SW 1271 (cell line): ENCODE measurements around the gene UNC119.

Source experiments
- DNase-seq, 2 experiments: peaks; one replicate each; lab custom pipeline; 2025; lab: John Stamatoyannopoulos, UW

UNC119 gene

GRCh38 chr17:28544402-28545140, 7.9 kb downstream of the UNC119 start:
- no peak for DNase-seq

- DNase-seq = no peak
Measured at GRCh38 chr17:28541439-28541838, 11.0 kb downstream of the UNC119 start.

- DNase-seq = no peak
Measured at GRCh38 chr17:28540231-28540630, 12.2 kb downstream of the UNC119 start.

DNA sequence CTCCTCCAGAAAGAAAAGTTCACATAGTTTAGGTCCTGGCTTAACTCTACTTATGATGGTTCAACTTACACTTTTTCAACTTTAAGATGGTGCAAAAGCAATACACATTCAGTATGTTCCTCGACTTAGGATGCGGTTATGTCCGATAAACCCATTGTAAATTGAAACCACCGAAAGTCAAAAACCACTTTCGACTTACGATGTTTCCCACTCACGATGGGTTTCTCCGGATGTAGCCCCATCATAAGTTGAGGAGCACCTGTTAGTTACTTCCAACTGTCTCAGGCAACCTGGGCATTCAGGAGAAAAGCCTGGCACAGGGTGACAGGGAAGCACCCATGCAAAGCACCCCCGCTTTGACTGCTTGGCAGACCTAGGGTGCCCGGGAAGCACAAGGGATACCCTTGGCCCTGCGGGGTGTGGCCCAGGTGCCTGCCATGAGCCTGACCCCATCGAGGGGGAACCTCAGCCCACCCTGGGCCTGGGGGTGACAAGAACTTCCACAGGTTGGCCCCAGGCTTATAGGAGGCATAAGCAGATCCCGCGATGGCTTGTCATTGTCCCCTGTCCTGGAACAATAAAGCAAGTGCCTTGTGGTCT, 14.0 kb downstream of the UNC119 start:
- no peak for DNase-seq

DNA sequence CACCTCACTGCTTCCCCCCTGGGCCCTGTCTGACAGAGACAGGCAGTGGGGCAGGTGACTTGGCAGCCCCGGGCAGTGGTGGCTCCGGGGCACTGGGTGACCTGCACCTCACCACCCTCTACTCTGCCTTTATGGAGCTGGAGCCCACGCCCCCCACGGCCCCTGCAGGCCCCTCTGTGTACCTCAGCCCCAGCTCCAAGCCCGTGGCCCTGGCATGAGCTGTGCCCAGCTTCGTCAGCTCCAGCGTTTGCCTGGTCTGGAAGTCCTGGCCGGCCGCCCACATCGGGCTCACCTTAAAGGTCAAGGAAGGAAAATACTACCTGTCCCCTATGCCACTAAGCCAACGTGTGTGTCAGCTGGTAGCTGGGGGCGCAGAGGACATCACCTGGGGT, 15.2 kb downstream of the UNC119 start:
- no peak for DNase-seq

- no peak for DNase-seq
Measured at GRCh38 chr17:28536532-28537218, 15.7 kb downstream of the UNC119 start.

DNA sequence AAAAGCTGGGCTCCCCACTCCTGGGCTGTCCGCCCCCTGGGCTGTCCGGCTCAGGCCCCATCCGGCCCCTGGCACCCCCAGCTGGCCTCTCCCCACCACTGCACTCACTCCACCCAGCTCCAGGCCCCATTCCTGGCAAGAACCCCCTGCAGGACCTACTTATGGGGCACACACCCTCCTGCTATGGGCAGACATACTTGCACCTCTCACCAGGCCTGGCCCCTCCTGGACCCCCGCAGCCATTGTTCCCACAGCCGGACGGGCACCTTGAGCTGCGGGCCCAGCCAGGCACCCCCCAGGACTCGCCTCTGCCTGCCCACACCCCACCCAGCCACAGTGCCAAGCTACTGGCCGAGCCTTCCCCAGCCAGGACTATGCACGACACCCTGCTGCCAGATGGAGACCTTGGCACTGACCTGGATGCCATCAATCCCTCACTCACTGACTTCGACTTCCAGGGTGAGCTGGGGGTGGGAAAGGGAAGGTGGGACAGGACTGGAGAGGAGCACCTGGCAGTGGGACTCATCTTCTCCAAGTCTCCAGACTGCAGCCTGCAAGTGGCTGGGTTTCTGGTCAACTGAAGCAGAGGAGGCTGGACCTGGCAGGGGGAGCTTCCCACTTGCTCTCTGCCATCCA, 17.6 kb downstream of the UNC119 start:
- no peak for DNase-seq

- DNase-seq = no peak
Measured at GRCh38 chr17:28533091-28533807, 19.2 kb downstream of the UNC119 start.

DNA sequence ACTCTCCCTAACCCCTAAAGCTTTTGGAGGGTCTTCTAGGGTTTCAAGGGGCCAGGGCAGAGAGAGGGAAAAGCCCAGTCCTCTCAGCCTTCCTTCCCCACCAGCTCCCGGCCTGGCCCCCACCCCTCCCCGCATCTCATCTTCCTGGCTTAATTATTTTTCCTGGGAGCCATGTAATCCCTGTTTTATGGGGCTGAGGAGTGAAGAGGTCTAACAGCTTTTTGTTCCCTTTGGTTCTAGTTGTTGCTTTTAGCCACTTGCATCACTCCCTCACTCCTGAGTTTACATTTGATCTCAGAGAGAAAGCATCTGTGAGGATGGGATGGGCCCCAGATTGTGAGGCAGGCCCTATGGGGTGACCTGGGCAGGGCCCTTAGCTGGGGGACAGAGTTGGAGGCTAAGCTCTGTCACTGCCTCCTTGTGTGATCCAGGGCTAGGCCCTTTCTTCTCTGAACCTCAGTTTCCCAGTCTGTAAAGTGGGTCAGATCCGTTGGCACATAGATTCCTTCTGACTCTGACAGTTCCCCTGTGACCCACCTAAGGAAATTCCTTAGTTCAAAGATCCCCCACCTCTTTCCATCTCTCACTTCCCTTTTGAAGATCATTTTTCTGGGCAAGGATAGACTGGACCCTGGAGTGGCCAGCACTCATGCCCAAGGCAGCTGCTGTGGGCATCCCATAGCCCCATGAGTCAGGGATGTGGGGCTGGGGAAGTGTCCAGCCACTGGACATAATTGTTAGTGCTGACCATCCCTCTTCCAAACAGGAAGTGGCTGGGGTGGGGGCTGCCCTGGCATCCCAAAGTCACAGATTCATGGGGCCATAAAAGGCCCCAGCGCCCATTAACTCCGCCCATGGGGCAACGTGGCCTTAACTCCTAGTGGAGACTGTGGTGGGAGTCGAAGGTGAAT, 20.1 kb downstream of the UNC119 start:
- no peak for DNase-seq

DNA sequence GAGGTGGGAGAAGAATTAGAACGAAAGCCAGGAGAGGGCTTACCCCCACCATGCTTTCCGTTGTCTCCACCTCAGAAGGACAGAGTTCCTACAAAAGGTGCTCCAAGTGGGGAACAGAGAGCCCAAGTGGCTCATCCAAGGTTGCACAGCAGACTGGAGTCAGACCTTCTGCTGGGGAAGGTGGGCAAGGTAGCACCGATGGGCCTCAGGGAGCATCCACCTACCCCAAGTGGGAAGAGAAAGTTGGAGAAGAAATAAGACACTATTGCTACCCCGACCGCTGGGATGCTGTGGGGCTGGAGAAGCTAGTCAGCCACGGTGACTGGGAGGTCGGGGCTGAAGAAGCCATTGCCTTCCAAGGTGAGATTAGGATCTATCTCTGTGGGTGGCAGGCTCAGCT, 21.5 kb downstream of the UNC119 start:
- DNase-seq = no peak

GRCh38 chr17:28530250-28530649, 22.2 kb downstream of the UNC119 start:
- DNase-seq = no peak

DNA sequence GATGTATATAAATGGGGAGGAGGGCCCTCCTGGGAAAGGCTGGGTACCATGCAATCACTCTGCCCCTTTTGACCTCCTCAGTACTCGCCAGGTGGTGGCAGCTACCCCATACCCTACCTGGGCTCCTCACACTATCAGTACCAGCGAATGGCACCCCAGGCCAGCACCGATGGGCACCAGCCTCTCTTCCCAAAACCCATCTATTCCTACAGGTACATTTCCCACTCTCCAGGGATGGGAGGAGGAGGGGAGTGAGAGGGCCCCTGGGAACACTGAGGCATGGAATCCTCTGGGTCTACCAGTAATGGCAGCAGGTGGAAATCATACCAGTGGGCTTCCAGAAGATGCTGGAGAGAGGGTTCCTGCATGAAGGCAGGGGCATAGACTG, 23.4 kb downstream of the UNC119 start:
- no peak for DNase-seq

DNA sequence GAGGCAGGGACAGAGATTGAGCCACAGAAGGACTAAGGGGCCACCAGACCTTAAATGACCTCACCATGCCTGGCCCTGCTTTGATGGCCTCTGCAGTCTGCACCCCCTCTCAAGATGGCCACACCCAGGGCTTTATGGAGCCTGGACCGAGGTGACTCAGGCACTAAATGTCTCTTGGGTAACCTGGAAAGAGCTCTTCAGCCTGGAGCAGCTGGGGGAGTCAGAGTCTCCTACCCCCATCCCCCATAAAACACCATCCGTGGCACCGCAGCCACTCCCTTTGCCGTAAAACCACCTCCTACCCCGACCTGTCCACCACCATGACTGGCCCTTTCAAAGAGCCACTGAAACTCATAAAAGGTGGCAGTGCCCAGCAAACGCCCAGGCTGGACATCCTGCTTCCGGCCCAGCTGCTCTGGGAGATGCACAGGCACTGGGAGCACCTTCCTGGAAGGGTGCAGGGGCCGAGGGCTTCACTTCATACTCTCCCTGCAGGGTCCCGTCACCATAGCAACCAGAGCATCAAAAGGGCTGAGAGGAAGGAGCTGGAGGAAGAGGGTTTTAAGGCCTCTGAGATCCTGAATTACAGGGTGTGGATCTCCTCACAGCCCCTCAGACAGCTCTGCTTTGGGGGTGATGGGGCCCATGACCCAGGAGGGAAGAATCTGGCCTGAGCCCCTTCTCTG, 24.0 kb downstream of the UNC119 start:
- DNase-seq = no peak

GRCh38 chr17:28527859-28528258, 24.6 kb downstream of the UNC119 start:
- no peak for DNase-seq

GRCh38 chr17:28527181-28527681, 25.2 kb downstream of the UNC119 start:
- no peak for DNase-seq

- no peak for DNase-seq
Measured at GRCh38 chr17:28526381-28526780, 26.0 kb downstream of the UNC119 start.

- no peak for DNase-seq
Measured at GRCh38 chr17:28524476-28525424, 27.7 kb downstream of the UNC119 start.

- no peak for DNase-seq
Measured at GRCh38 chr17:28523876-28524275, 28.5 kb downstream of the UNC119 start.

GRCh38 chr17:28523186-28523585, 29.2 kb downstream of the UNC119 start:
- no peak for DNase-seq
